GM19395 (cell line): ENCODE measurements around the gene DCAF6.

Experiments used
- ATAC-seq: cut with Tn5 transposase; IDR thresholded peaks from one replicate; pipeline ENCODE4 v1.9.1; 2021; ENCODE audit warnings: mild to moderate bottlenecking, moderate library complexity; ENCODE audit not compliant: unreplicated experiment

Gene DCAF6

GRCh38 chr1:167955915-167956314, 19.4 kb downstream of the DCAF6 start:
- no peak for ATAC-seq

DNA sequence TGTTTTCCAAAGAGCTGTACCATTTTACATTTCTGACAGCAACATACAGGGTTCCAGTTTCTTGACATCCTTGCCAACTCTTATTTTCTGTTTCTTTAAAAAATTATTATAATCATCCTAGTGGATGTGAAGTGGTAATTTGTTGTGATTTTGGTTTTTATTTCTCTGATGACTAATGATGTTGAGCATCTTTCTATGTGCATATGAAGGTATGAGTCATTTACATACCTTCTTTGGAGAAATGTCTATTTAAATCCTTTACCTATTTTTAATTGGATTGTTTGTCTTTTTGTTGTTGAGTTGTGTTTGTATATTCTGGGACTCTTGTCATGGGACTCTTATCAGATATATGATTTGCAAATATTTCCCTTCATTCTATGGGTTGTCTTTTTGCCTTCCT, 21.2 kb downstream of the DCAF6 start:
- ATAC-seq, result no peak

GRCh38 chr1:167964646-167965045, 28.2 kb downstream of the DCAF6 start:
- no peak for ATAC-seq

- no peak for ATAC-seq
Measured at GRCh38 chr1:167966050-167966449, 29.6 kb downstream of the DCAF6 start.

DNA sequence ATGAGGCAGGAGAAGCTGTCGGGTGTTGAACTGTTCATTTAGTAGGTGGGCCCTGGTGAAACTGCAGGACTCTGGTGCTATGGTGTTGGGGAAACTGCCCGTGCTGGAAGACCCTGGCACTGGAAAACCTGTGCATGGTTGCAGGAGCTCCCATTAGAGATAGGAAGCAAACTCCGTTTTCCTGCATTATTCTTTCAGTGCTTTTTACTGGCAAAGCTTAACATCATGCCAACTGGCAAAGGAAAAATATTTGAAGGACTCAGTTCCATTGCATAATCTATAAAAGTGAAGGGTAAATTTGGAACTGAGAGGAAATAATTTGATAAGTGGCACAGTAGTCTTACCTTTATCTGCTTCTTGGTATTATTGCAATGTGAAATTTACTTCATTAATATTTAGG, 32.1 kb downstream of the DCAF6 start:
- ATAC-seq, result no peak

DNA sequence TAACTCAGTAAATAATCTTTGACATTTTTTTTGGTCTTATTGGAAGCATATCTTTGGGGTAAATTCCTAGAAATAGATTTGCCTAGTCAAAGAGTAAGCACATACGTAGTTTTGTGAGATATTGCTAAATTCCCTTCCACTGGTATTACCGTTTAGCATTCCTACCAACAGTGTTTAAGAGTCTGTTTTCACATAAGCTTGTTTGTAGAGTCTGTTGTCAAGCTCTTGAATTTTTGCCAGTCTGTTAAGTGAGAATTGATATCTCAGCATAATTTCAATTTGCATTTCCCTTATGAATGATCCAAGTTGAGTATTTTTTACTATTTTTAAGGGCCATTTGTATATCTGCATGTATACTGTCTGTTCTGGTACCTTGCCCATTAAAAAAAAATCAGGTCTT, 37.3 kb downstream of the DCAF6 start:
- ATAC-seq, result no peak

GRCh38 chr1:167974698-167975097, 38.2 kb downstream of the DCAF6 start:
- no peak for ATAC-seq

DNA sequence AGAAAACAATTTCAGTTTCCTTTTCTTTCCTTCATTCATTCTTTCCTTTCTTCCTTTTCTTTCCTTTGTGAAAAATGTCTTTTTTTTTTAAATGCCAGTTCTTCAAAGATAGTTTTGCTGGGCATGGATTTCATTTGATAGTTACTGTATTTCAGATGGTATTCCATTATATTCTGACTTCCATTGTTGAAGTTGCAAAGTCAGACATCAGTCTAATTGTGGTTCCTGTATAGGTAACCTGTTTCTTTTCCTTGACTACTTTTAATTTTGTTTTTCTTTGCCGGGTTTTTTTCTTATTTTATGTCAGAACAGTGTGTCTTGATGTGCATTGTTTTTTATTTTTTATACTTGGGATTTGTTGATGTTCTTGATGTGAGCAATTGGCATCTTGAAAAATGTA, 40.8 kb downstream of the DCAF6 start:
- ATAC-seq, result no peak

DNA sequence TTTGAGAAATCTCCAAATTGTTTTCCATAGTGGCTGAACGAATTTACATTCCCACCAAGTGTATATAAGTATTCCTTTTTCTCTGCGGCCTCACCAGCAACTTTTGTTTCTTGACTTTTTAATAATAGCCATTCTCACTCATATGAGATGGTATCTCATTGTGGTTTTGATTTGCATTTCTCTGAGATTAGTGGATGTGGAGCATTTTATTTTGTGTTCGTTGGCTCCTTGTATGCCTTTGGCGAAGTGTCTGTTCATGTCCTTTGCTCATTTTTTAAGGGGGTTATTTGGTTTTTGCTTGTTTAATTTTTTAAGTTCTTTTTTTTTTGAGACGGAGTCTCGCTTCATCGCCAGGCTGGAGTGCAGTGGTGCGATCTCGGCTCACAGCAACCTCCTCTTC, 45.5 kb downstream of the DCAF6 start:
- no peak for ATAC-seq

- ATAC-seq, result no peak
Measured at GRCh38 chr1:167983797-167984420, 47.4 kb downstream of the DCAF6 start.

GRCh38 chr1:167984886-167985489, 48.5 kb downstream of the DCAF6 start:
- no peak for ATAC-seq

- ATAC-seq, result no peak
Measured at GRCh38 chr1:167987174-167987573, 50.7 kb downstream of the DCAF6 start.

- ATAC-seq, result no peak
Measured at GRCh38 chr1:167991546-167991945, 55.1 kb downstream of the DCAF6 start.

DNA sequence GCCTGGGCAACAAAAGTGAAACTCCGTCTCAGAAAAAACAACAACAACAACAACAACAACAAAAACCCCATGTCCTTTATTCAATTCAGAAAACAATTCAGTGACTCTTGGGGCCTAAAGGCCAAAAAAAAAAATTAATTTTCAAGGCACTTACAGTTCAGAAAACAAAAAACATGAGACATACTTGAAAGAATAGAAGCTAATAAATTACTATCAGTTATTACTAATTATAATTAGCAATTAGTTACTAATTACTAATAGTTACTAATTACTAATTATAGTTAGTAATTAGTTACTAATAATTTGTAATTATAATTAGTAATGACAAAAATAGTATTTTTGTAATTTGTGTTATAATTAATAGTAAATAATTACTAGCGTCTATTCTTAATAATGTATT, 57.2 kb downstream of the DCAF6 start:
- ATAC-seq, result no peak

- ATAC-seq, result no peak
Measured at GRCh38 chr1:167994560-167994959, 58.1 kb downstream of the DCAF6 start.

- ATAC-seq, result no peak
Measured at GRCh38 chr1:167995038-167995437, 58.6 kb downstream of the DCAF6 start.

DNA sequence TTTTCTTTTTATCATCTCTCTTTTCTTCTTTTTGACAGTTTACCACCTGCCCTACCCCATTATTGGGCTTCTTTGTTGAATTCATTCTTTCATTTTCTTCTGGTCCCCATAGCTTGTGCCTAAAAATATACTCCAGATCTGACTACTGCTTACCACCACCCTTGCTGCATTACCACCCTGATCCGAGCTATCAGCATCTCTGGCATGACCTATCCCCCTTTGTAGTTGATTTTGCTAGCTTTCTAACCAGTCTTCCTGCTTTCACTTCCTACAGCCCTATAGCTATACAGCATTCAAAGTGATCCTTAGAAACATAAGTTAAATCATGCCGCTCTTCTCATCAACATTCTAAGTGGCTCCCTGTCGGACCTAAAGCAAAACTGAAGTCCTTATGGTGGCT, 59.8 kb downstream of the DCAF6 start:
- no peak for ATAC-seq

DNA sequence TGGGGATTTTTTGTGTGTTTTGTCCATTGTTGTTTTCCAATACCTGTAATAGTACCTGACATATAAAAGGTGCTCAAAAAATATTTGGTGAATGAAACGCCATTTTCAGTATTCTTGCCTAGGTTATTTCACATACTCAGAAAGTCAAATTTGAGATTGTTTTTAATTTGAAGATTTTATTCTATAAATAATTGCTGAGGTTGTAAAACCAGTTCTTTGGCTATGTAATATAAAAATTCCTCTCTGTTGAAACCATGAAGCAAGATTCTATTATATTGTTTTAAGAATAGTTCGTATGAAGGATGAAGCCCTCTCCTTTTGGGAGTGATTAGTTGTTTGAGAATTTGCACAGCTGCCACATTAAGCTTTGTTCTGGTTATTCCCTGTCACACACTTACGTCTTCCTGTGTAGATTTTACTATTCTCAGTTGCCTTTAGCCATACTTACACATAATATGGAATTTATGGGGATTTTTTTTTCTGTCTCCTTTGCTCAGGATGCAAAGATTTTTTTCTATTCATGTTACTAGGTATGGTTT, 60.6 kb downstream of the DCAF6 start:
- ATAC-seq, result no peak

- ATAC-seq, result no peak
Measured at GRCh38 chr1:167999877-168000276, 63.4 kb downstream of the DCAF6 start.

GRCh38 chr1:168000656-168001055, 64.2 kb downstream of the DCAF6 start:
- no peak for ATAC-seq

- ATAC-seq, result no peak
Measured at GRCh38 chr1:168001213-168001612, 64.7 kb downstream of the DCAF6 start.

- no peak for ATAC-seq
Measured at GRCh38 chr1:168004531-168004930, 68.0 kb downstream of the DCAF6 start.

- no peak for ATAC-seq
Measured at GRCh38 chr1:168005529-168005928, 69.0 kb downstream of the DCAF6 start.
